GM10266 (cell line): Measurements from ENCODE around the gene DCAF4.

Experiments
- DNase-seq: peaks from one replicate; pipeline ENCODE4 v3.0.0; 2012; ENCODE audit errors: extremely low spot score
- TF ChIP-seq, protein P1 (sequence below): IDR thresholded peaks from 2 replicates; pipeline ENCODE4 v1.5.1; 2012; ENCODE audit warnings: mild to moderate bottlenecking, low read depth; ENCODE audit not compliant: control insufficient read depth, insufficient read depth; ENCODE audit errors: missing control alignments

The DCAF4 gene

DNA sequence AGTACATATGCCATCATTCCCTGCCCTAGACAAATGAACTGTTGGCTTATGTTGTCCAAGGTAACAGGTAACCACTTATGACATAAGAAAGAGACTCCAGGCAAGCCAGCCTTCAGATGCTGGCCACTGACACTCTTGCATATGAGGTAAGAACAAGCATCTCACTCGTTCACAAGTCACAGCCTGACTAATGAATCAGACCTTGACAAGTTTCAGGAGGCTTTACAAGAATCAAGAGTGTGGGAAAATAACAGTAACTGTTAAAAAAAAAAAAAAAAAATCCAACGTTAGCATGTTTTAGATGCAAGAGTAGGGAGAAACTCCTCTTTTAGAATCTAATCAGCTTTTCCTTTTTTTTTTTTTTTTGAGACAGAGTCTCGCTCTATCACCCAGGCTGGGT lies 60.0 kb downstream of the DCAF4 start:
- no peak for DNase-seq
- TF ChIP-seq, protein P1, sequence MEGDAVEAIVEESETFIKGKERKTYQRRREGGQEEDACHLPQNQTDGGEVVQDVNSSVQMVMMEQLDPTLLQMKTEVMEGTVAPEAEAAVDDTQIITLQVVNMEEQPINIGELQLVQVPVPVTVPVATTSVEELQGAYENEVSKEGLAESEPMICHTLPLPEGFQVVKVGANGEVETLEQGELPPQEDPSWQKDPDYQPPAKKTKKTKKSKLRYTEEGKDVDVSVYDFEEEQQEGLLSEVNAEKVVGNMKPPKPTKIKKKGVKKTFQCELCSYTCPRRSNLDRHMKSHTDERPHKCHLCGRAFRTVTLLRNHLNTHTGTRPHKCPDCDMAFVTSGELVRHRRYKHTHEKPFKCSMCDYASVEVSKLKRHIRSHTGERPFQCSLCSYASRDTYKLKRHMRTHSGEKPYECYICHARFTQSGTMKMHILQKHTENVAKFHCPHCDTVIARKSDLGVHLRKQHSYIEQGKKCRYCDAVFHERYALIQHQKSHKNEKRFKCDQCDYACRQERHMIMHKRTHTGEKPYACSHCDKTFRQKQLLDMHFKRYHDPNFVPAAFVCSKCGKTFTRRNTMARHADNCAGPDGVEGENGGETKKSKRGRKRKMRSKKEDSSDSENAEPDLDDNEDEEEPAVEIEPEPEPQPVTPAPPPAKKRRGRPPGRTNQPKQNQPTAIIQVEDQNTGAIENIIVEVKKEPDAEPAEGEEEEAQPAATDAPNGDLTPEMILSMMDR: no peak

DNA sequence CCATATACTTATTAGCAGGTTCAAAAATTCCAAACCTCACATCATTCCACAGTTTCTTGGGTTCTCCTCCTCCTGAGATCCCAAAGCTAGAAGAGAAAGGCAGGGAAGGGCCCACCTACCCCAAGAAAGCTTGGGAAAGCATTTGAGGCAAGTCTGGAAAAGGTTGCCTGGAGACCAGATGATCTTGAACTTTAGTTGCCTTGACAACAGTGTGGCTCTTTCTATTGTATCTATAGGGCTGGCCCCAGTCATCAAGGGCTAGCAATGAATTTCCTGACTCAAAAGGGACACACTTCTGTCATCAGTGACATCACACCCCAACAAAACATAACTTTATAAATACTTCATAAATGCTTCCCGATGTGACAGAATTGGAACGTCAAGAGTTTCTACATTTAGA lies 60.6 kb downstream of the DCAF4 start:
- no peak for DNase-seq

DNA sequence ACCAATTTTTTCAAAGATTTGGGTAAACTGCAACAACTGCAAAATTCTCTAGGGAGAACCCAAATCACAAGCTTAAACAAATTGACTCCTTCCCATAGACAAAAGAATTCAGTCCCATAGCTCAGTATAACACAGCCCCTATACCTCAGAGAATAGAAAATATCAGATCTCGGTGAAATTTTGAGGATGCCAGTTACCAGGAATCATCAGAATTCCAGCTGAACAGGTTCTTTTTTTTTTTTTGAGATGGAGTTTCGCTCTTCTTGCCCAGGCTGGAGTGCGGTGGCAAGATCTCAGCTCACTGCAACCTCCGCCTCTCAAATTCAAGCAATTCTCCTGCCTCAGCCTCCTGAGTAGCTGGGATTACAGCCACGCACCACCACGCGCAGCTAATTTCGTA lies 63.9 kb downstream of the DCAF4 start:
- TF ChIP-seq, protein P1: no peak
- DNase-seq: no peak

More for the DNA sequence above, 60.6 kb downstream of the DCAF4 start:
- TF ChIP-seq, protein P1: no peak

DNA sequence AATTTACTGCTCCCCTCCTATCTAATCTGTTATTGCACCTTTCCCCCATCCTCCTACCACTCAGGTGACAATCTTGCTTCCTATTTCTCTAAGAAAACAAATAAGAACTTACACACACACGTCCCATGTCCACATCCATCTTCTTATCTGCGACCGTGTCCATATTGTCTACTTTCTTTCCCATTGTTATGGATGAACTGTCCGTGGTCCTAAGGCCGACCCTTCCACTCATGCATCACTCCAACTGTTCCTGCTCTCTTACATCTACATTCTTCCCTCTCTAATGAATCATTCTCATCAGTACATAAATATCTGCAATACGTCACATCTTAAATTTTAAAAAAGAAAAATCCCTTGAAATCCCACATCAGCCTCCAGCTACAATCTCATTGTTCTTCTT lies 70.7 kb downstream of the DCAF4 start:
- TF ChIP-seq, protein P1: no peak

DNA sequence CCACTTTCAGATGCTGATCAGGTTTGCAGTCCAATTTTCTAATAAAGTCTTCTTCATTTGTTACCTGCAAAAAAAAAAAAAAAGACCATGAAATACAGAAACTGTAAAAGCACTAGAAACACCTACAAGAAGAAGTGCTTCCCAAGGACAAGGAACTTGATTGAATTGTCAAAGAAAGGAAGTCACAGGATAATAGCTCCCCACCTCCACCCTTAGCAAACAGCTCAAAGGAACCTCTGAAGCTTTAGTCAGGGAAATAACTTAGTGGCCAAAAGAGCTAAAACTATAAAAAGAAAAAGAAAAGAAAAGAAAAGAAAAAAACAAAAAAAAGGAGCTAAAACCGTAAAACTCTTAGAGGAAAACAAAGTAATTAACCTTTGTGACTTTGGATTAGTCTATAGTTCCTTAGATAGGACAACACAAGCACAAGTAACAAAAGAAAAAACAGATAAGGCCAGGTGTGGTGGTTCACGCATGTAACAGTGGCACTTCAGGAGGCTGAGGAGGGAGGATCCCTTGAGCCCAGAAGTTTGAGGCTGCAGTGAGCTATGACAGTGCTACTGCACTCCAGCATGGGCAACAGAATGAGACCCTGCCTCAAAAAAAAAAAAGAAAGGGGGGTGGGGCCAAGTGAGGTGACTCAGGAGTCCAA lies 72.1 kb downstream of the DCAF4 start:
- no peak for DNase-seq
- TF ChIP-seq, protein P1: no peak

More for the DNA sequence above, 70.7 kb downstream of the DCAF4 start:
- DNase-seq: no peak

DNA sequence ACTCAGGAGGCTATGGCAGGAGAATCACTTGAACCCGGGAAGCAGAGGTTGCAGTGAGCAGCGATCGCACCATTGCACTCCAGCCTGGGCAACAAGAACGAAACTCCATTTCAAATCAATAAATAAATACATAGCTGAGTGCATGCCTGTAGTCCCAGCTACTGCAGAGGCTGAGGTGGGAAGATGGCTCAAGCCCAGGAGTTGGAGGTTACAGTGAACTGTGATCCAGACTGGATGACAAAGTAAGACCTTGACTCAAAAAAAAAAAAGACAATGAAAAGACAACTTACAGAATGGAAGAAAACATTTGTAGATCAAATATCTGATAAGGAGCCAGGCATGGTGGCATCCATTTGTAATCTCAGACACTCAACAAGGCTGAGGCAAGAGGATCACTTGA lies 73.1 kb downstream of the DCAF4 start:
- TF ChIP-seq, protein P1: no peak
- no peak for DNase-seq

DNA sequence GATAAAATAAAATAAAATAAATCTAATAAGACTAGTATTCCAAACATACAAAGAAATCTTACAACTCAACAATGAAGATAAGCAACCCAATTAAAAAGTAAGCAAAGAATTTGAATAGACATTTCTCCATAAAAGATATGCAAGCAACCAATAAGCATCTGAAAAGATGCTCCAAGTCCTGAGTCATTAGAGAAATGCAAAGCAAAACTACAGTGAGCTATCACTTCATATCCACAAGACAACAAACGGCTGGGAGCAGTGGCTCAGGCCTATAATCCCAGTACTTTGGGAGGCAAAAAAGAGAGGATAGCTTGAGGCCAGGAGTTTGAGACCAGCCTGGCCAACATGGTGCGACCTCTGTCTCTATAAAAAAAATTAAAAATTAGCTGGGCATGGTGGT lies 73.8 kb downstream of the DCAF4 start:
- no peak for DNase-seq
- TF ChIP-seq, protein P1: no peak
